ENCODE measurements around the gene RUBCN.
"Not testable (repeated sequence)": the region's sequence is repeated elsewhere in the genome, so short reads cannot be mapped to it uniquely, and the experiment has no call there.

The RUBCN gene

GRCh38 chr3:197661874-197662273 is 74.8 kb downstream of the RUBCN start:
- DNase-seq (ENCODE audit: low read depth, low spot score); H3K27ac ChIP-seq: not testable (repeated sequence)

- not testable (repeated sequence) for H3K27ac ChIP-seq; DNase-seq (ENCODE audit: low read depth, low spot score)
These were observed 75.4 kb downstream of the RUBCN start for GRCh38 chr3:197661234-197661834.

DNA sequence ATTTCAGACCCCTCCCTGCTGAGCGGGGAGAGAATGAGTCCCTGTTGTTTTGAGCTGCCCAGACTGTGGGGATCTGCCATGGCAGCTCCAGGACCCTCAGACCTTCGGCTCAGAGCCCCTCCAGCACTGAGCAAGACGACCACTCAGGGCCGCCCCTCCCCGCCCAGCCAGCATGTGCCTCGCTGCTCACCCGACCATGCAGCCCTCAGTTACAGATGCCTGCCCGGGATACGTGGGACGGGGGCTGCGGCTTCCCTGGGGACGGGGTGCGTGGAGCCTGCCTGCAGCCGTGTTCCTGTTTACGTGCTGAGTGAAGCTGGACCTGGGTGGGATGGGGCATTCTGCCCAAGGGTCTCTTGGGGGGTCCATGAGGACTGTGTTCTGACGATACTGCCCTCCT is 77.0 kb downstream of the RUBCN start:
- not testable (repeated sequence) for DNase-seq (ENCODE audit: low read depth, low spot score); H3K27ac ChIP-seq

DNA sequence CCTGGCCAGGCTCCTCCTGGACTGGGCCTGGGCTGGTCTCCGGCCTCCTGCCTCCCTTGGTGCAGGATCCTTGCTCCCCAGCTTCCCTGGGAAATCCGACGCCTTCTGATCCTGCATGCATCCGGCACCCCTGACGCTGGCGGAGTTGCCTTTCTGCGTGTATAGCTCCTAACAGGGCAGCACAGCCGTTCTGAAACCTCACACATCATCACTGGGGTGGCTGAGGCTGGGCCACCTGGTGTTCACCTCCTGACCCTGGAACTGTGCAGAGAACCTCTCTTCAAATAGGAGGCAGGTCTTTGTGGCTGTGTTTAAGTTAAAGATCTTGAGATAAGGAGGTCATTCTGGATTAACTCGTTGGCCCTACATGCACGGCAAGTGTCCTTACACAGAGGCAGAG is 77.6 kb downstream of the RUBCN start:
- not testable (repeated sequence) for H3K27ac ChIP-seq; DNase-seq (ENCODE audit: low read depth, low spot score)

DNA sequence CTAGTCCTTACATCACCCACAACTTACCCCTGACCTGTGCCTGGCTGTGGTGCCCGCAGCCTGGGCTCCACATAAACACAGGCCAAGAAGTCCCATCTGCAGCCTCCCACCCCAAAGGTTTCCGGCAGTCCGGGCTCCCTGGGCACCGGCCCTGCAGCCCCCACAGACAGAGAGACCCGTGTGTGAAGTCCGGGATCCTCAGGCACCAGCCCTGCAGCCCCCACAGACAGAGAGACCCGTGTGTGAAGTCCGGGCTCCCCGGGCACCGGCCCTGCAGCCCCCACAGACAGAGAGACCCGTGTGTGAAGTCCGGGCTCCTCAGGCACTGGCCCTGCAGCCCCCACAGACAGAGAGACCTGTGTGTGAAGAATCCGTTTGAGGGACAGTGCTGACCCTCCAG is 78.0 kb downstream of the RUBCN start:
- DNase-seq (ENCODE audit: low read depth, low spot score); H3K27ac ChIP-seq: not testable (repeated sequence)

DNA sequence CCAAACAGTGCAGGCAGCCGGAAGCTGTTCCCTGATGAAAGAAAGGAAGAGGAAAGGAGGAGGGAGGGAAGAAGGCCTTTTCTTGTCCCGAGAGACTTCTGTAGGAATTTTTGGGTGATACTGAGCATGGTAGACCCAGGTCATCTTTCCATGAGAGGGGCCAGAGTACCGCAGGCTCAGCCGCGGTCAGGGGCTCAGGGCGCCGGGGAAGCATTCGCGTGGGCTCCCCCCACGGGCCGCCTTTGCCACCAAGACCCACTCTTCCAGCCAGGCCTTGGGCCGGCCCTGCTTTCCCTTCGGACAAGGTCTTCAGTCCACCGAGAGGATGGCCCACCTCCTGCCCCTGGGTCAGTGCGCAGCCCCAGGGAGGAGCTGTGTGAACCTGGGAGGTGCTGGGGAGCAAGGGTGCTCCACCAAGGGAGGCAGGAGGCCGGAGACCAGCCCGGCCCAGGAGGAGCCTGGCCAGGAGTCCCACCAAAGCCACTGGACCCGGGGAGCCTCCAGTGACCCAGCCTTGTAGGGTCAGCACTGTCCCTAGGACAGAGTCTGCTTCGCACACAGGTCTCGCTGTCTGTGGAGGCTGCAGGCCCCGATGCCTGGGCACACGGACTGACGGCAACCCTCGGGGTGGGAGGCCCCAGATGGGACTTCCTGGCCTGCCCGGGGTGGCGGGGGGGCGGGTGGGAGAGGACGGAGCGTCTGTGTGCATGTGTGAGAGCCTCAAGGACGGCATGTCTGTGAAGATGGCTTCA is 79.0 kb downstream of the RUBCN start:
- not testable (repeated sequence) for DNase-seq (ENCODE audit: low read depth, low spot score)

DNA sequence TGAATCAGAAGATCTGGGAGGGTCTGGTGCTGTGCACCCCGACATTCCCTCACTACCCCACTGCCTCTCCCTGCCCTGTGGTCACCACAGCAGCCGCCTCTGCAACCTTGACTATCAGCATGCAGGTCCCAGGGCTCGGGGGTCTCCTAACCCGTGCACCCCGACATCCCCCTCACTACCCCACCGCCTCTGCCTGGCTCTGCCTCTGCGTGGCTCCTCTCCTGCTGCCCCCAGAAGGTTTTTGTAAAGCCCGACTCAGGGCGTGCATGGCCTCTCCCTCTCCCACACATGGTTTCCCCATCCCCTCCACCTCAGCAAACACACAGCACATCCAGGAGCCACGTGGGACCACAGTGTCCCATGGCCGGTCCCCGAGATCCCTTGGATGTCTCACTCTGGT is 79.7 kb downstream of the RUBCN start:
- not testable (repeated sequence) for DNase-seq (ENCODE audit: low read depth, low spot score); H3K27ac ChIP-seq

More for the DNA sequence above, 79.0 kb downstream of the RUBCN start:
- not testable (repeated sequence) for H3K27ac ChIP-seq

GRCh38 chr3:197656129-197656528 is 80.6 kb downstream of the RUBCN start:
- not testable (repeated sequence) for H3K27ac ChIP-seq; DNase-seq (ENCODE audit: low read depth, low spot score)

DNA sequence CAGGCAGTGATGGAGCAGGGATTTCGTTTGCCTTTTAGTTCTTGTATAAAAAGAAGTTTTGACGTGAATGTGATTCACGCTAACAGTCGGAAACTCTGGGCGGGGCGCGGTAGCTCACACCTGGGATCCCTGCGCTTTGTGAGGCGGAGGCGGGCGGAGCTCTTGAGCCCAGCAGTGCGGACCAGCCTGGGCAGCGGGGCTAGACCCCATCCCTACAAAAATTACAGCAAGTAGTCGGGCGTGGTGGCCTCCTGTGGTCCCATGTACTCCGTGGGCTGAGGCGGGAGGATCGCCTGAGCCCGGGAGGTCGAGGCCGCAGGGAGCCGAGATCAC is 81.7 kb downstream of the RUBCN start:
- H3K27ac ChIP-seq; DNase-seq (ENCODE audit: low read depth, low spot score): not testable (repeated sequence)

- not testable (repeated sequence) for H3K27ac ChIP-seq; DNase-seq (ENCODE audit: low read depth, low spot score)
These were observed 82.4 kb downstream of the RUBCN start for GRCh38 chr3:197654090-197654997.

DNA sequence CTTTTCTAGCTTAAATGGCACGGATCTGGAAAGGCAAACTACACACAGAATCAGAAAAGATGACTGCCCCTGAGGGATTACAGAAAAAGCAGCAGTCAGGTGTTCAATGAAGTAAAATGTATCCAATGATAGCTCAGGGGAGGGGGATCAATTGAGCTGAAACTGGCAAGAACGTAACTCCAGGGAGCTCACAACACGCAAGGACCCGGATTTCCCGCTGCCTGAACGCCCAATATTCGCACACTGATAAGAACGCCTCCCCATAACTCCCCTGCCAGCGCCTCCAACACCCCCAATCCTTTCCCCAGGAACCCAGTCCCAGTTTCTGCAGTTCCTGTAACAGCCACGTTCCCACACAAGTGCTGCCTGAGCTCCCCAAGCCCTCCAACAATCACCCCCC is 83.8 kb downstream of the RUBCN start:
- DNase-seq (ENCODE audit: low read depth, low spot score); H3K27ac ChIP-seq: not testable (repeated sequence)

DNA sequence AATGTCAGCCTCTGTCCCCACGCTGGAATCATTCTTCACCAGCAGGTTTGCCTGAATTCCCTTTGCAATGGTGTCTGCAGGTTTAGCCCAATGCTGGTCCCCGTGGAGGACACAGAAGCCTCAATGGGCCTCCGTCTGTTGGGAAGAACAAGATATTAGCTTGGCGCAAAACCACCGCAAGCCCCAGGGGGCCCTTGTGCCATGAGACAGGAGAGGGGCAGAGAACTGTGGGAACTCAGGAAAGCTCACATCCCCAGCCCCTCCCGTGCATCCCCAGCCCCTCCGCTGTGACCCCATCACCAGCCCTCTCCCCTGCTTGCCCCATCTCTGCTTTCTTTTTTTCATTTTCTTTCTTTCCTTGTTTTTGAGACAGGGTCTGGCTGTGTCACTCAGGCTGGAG is 89.1 kb downstream of the RUBCN start:
- not testable (repeated sequence) for DNase-seq (ENCODE audit: low read depth, low spot score); H3K27ac ChIP-seq

- not testable (repeated sequence) for DNase-seq (ENCODE audit: low read depth, low spot score); H3K27ac ChIP-seq
These were observed 89.5 kb downstream of the RUBCN start for GRCh38 chr3:197647191-197647590.

GRCh38 chr3:197646294-197646693 is 90.4 kb downstream of the RUBCN start:
- not testable (repeated sequence) for H3K27ac ChIP-seq; DNase-seq (ENCODE audit: low read depth, low spot score)

DNA sequence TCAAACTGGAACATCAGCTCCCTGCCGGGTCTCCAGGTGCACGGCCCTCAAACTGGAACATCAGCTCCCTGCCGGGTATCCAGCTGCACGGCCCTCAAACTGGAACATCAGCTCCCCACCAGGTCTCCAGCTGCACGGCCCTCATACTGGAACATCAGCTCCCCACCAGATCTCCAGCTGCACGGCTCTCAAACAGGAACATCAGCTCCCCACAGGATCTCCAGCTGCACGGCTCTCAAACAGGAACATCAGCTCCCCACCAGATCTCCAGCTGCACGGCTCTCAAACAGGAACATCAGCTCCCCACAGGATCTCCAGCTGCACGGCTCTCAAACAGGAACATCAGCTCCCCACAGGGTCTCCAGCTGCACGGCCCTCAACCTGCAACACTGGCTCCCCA is 99.1 kb downstream of the RUBCN start:
- not testable (repeated sequence) for DNase-seq (ENCODE audit: low read depth, low spot score)

GRCh38 chr3:197631989-197632388 is 104.7 kb downstream of the RUBCN start:
- not testable (repeated sequence) for DNase-seq (ENCODE audit: low read depth, low spot score)

More for the DNA sequence above, 99.1 kb downstream of the RUBCN start:
- not testable (repeated sequence) for H3K27ac ChIP-seq

DNA sequence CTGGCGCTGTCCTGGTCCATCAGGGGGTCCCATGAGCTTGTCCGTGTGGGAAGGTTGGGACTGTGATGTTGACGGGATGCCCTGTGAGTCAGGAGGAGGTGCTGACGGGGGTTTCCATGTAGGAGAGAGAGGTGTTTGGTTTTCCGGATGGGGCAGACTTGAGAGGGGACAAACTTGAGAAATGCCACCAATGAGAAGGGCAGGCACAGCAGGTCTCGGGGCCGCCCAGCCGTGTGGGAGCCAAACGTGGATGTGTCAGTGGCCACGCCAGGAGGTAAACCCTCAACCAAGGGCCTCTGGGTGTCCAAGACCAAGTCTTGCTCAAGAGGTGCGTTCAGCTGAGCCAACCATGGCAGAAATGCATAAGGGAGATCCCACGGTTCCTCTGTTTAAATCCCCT is 105.9 kb downstream of the RUBCN start:
- not testable (repeated sequence) for DNase-seq (ENCODE audit: low read depth, low spot score)

More at GRCh38 chr3:197631989-197632388, 104.7 kb downstream of the RUBCN start:
- H3K27ac ChIP-seq, result not testable (repeated sequence)

GRCh38 chr3:197629286-197629685 is 107.4 kb downstream of the RUBCN start:
- H3K27ac ChIP-seq; DNase-seq (ENCODE audit: low read depth, low spot score): not testable (repeated sequence)

More for the DNA sequence above, 105.9 kb downstream of the RUBCN start:
- not testable (repeated sequence) for H3K27ac ChIP-seq

GRCh38 chr3:197627772-197628523 is 108.8 kb downstream of the RUBCN start:
- DNase-seq (ENCODE audit: low read depth, low spot score), result not testable (repeated sequence)

More at GRCh38 chr3:197627772-197628523, 108.8 kb downstream of the RUBCN start:
- H3K27ac ChIP-seq, result peak overlapping the region; percentile 45

Data from epithelial cell of prostate (primary cell).